Activated T-cell treated with anti-CD3 and anti-CD28 coated beads, Interleukin-2, amount 50 U/mL, for 72 hours (primary cell): ENCODE measurements around the gene MANEA. TPM values are rescaled to one million over a fixed set of nuclear protein-coding genes. Genes with fewer than 3 reads are reported as not detected.
"Not testable (repeated sequence)": the region's sequence is repeated elsewhere in the genome, so short reads cannot be mapped to it uniquely, and the experiment has no call there.

Experiments
- ATAC-seq, 2 donors: fragments of 150-1000 bp; cut with Tn5 transposase; replicated peaks in 1 of 2; 2 replicates each; pipeline ENCODE4 v1.10.0; 2021; ENCODE audit warnings: moderate library complexity in 2 of 2, mild to moderate bottlenecking in 1 of 2
- DNase-seq, 2 donors: peaks; one replicate each; pipeline ENCODE4 v3.0.0; 2021 to 2022; ENCODE audit warnings: mixed read lengths in 1 of 2
- H3K27ac Mint-ChIP-seq: one replicate; pipeline ENCODE4 v1.8.0; 2022; ENCODE audit warnings: mild to moderate bottlenecking, moderate library complexity, mixed read lengths
- H3K27me3 Mint-ChIP-seq: one replicate; pipeline ENCODE4 v1.8.0; 2022; ENCODE audit warnings: low read depth, mixed read lengths
- H3K36me3 Mint-ChIP-seq, 2 donors: one replicate each; pipeline ENCODE4 v1.8.0; 2022; ENCODE audit warnings: mixed read lengths in 2 of 2, mild to moderate bottlenecking in 1 of 2; ENCODE audit not compliant: insufficient read depth in 2 of 2
- H3K4me1 Mint-ChIP-seq: one replicate; pipeline ENCODE4 v1.8.0; 2022; ENCODE audit warnings: low read depth, mixed read lengths
- H3K4me3 Mint-ChIP-seq, 2 donors: one replicate each; pipeline ENCODE4 v1.8.0; 2022; ENCODE audit warnings: mild to moderate bottlenecking in 2 of 2, mixed read lengths in 2 of 2, moderate library complexity in 2 of 2
- H3K9me3 Mint-ChIP-seq, 2 donors: one replicate each; pipeline ENCODE4 v1.8.0; 2022; ENCODE audit warnings: mixed read lengths in 2 of 2
- total RNA-seq, 2 donors: library from RNA; stranded (reverse); gene quantifications; one replicate each; pipeline ENCODE4 v1.2.3, GENCODE V29; 2022

Gene MANEA
- total RNA-seq, 2 donors from 2014 or later = 7.1 to 10.2 TPM

DNA sequence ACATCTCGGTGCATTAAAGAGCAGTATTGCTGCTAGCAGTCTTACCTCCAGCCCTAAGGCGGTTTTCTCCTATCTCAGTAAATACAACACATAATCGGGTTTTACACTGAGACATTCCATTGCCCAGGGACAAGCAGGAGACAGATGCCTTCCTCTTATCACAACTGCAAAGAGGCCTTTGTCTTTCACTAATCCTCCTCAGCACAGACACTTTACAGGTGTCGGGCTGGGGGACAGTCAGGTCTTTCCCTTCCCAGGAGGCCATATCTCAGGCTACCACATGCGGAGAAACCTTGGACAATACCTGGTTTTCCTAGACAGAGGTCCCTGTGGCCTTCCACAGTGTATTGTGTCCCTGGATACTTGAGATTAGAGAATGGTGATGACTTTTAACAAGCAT, 16.4 kb upstream of the MANEA start:
- not testable (repeated sequence) for H3K9me3 Mint-ChIP-seq, H3K36me3 Mint-ChIP-seq, H3K27me3 Mint-ChIP-seq, H3K4me3 Mint-ChIP-seq, H3K4me1 Mint-ChIP-seq, H3K27ac Mint-ChIP-seq, DNase-seq, ATAC-seq

DNA sequence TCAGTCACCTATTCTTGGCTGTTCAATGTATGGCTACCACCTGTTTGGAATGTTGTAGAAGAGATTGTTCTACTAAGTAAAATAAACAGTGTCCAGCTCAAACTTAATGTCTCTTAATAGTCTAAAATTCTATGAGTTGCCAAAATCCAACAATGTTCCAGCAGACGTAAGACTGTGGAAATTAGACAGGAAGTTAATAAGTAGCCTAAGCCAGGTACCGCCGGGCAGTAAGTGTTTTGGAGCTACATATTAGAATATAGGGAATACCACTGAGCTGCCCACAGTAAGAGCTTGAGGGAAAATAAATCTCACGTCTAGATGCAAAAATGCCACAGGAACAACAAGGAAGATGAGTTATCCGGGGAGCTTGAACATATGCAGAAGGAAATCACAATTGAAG, 7.8 kb upstream of the MANEA start:
- Mint-ChIP-seq H3K27ac (no peak overlapping the region), H3K9me3 (no peaks in the 10 kb centered on the region), H3K4me3 (no peak overlapping the region), H3K4me1 (peaks cover 24% of the 10 kb centered on the region), H3K27me3 (no peaks in the 10 kb centered on the region), H3K36me3 (peaks cover 1 to 2% of the 10 kb centered on the region in 2 donors)
- ATAC-seq (no peak), DNase-seq (no peak)

DNA sequence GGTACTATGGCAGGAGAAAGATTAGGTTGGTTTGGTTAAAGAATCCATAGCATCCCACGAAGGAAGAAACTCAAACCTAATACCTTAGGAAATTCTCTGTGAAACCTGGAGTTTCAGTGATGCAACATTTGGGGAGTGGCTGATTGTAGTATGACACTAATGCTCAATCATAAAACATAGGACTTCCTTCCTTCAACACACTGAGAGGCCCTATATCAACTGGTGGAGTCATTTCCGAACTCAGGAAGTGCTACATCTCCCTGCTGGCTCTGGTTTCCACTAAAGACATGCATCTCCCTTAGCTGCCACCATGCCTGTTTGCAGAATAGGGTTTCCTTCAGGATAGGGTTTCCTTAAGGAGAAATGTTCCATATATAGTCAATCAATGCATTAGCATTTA, 5.2 kb upstream of the MANEA start:
- Mint-ChIP-seq H3K36me3 (peaks cover under 1 to 2% of the 10 kb centered on the region in 2 donors), H3K4me3 (no peak overlapping the region), H3K27ac (no peak overlapping the region), H3K9me3 (no peaks in the 10 kb centered on the region), H3K4me1 (peaks cover 37% of the 10 kb centered on the region), H3K27me3 (no peaks in the 10 kb centered on the region)
- ATAC-seq = peak in 1 of 2 donors; percentile 57
- DNase-seq = no peak

DNA sequence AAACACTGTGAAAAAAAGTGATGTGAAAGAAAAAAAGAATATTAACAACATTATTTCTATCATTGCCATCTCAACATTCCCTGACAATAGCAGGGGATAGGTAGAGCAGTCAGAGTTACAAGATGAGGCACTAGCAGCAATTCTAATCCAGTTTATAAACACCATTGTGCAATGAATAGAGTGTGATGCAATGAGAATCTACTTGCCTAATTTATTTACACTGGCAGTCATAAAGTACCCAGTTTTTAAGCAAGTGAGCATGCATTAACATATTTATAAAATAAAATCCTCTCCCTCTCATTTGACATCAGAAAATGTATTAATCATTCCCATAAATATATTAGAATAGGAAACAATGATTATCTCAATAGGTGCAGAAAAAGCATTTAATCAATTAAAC, 2.5 kb upstream of the MANEA start:
- Mint-ChIP-seq H3K4me1 (peaks cover 50% of the 10 kb centered on the region), H3K27me3 (no peaks in the 10 kb centered on the region), H3K9me3 (no peaks in the 10 kb centered on the region), H3K4me3 (peak overlapping the region; percentile 94 to 97), H3K27ac (peak overlapping the region; percentile 89), H3K36me3 (peaks cover 2 to 4% of the 10 kb centered on the region in 2 donors)
- ATAC-seq (no peak), DNase-seq (no peak)

DNA sequence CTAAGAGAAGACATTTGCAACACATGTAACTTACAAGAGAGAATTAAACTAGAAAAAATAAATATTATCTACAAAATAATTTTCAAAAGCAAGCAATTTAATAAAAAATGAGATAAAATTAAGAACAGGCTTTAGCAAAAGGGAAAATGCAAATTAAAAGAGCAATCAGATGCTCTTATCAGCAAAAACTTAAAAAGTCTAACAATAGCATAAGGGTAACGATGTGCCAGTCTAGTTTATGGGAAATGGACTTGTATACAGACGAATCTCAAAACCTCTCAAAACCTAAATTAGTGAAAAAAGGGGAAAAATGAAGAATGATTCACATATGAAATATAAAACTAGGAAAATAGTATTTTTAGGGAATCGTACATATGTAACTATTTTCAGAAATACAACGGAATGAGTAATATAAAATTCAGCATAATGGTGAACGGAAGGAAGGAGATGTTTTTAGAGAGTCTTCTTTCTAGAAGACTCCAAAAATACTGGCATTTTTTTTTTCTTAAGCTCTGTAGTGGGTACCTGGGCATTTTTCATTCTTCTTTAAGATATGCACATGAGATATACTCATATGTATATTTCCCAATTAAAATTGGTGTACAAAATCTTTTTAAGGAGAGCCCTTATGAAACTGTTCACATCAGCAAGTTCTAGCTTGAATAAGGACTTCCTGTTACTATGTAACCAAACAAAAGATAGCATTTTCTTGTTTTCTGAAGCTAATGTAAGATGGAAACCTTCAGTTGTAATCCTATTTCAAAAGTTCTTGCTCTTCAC, 927 bp upstream of the MANEA start:
- Mint-ChIP-seq H3K4me3 (peak overlapping the region; percentile 94 to 97), H3K9me3 (no peaks in the 10 kb centered on the region), H3K27me3 (no peaks in the 10 kb centered on the region), H3K36me3 (peaks cover 2 to 4% of the 10 kb centered on the region in 2 donors), H3K4me1 (peaks cover 59% of the 10 kb centered on the region), H3K27ac (peak overlapping the region; percentile 99)
- DNase-seq = no peak
- no peak for ATAC-seq

DNA sequence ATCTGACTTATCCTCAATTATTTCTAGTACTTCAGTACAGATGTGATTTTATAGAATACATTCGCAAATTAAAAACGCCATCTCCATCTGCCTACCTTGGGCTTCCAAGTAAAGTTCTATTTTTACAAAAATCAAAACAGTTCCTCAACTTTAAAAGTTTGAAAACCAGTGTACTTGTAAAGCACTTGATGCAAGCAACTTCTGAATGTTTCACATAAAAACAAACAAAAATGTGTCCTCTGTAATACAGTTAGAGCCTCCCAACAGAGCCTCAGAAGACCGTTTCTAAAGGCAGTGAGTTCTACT, 384 bp upstream of the MANEA start:
- Mint-ChIP-seq H3K4me3 (peak overlapping the region; percentile 94 to 97), H3K9me3 (no peaks in the 10 kb centered on the region), H3K27ac (peak overlapping the region; percentile 99), H3K36me3 (peaks cover 2 to 4% of the 10 kb centered on the region in 2 donors), H3K27me3 (no peaks in the 10 kb centered on the region), H3K4me1 (peaks cover 53% of the 10 kb centered on the region)
- no peak for DNase-seq
- ATAC-seq = no peak

DNA sequence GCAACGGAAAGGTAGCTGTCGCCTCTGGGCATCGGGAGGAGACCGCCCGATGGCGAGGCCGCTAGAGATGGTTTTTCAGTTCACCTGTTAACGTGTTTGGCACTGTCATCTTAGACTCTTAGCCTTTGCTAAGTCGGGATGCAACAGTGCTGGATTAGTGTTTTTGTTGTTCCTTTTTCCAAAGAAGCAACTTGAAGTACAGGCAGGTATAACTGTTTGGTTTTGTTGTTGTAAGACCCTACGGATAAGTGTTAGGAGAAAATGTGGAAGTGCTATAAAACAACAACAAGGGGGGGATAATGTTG, 723 bp downstream of the MANEA start:
- peaks cover 2 to 4% of the 10 kb centered on the region in 2 donors for H3K36me3 Mint-ChIP-seq
- no peaks in the 10 kb centered on the region for H3K9me3 Mint-ChIP-seq
- H3K4me1 Mint-ChIP-seq = peaks cover 44% of the 10 kb centered on the region
- DNase-seq (peak in 1 of 2 donors; percentile 42), ATAC-seq (peak; percentile 10 to 14)
- peak overlapping the region; percentile 94 to 97 for H3K4me3 Mint-ChIP-seq
- peak overlapping the region; percentile 99 for H3K27ac Mint-ChIP-seq
- H3K27me3 Mint-ChIP-seq = no peaks in the 10 kb centered on the region

DNA sequence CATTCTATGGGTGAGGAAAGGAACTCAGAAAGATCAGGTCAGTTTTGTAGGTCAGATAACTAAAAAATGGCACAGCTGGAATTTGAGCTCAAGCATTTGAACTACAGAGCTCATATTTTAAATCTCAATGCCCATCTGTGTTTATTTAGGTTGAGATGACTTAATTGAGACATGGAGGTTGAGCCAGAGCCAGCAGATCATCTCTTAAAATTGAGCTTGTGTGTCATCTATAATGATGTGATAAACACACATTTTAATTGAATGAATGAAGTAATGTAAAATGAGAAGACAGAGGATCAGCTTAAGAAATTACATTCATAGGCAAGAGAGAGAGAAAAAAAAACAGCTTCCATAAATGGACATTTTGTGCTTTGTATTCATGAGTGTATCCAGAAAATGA, 3.7 kb downstream of the MANEA start:
- H3K4me1 Mint-ChIP-seq = peaks cover 24% of the 10 kb centered on the region
- H3K36me3 Mint-ChIP-seq = peaks cover 8 to 9% of the 10 kb centered on the region in 2 donors
- no peaks in the 10 kb centered on the region for H3K27me3 Mint-ChIP-seq
- no peak overlapping the region for H3K4me3 Mint-ChIP-seq
- DNase-seq (no peak), ATAC-seq (no peak)
- peaks cover 4 to 5% of the 10 kb centered on the region in 2 donors for H3K9me3 Mint-ChIP-seq
- no peak overlapping the region for H3K27ac Mint-ChIP-seq

DNA sequence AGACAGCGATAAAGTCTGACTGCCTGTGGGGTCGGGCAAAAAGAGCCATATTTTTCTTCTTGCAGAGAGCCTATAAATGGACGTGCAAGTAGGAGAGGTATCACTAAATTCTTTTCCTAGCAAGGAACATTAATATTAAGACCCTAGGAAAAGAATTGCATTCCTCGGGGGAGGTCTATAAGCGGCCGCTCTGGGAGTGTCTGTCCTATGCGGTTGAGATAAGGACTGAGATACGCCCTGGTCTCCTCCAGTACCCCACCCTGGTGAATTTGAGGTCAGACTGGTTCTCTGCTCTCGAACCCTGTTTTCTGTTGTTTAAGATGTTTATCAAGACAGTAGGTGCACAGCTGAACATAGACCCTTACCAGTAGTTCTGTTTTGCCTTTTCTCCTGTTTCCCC, 6.9 kb downstream of the MANEA start:
- H3K27me3 Mint-ChIP-seq, H3K9me3 Mint-ChIP-seq, H3K27ac Mint-ChIP-seq, DNase-seq, ATAC-seq, H3K4me3 Mint-ChIP-seq: not testable (repeated sequence)
- H3K36me3 Mint-ChIP-seq = peaks cover 5 to 11% of the 10 kb centered on the region in 2 donors
- H3K4me1 Mint-ChIP-seq = peaks cover 35% of the 10 kb centered on the region

DNA sequence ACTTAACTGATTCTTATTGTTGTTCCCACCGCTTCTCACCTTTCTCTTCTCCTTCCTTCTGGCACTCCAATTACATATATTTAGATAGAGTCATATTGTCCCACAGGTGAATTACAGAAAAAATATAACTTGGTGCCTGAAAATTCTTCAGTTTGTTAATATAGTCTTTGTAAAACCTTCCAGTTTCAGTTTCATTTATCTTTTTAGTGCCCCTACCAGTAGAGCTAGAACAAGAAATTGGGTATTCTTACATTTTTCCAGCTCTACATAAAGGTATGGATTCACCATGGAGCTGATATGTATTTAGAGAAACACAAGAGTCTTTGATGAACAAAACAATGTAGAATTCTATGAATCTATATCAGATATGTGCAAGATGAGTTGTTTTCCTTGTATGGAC, 10.7 kb downstream of the MANEA start:
- peaks cover 4 to 5% of the 10 kb centered on the region in 2 donors for H3K9me3 Mint-ChIP-seq
- peaks cover 20% of the 10 kb centered on the region for H3K4me1 Mint-ChIP-seq
- no peak for DNase-seq
- peaks cover 11 to 17% of the 10 kb centered on the region in 2 donors for H3K36me3 Mint-ChIP-seq
- ATAC-seq = no peak
- H3K4me3 Mint-ChIP-seq = peak overlapping the region; percentile 28 to 91
- H3K27me3 Mint-ChIP-seq = no peaks in the 10 kb centered on the region
- peak overlapping the region; percentile 88 for H3K27ac Mint-ChIP-seq

DNA sequence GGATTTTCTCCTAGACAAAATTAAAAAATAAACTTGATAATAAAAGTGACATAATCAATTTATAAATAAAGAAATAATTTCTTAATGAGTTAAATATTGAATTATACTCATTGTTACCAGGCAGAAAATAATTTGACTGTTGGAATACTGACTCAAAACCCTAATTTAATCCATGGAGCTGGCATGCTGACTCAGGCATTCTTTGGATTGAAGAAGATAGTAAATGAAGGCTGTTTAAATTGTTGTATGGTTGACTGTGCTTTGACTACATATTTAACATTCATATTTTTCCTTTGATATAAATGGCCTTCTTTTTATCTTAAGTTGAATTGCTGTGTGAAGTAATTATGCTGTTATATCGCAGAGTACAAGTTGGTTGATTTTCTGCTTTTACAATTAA, 11.7 kb downstream of the MANEA start:
- no peaks in the 10 kb centered on the region for H3K27me3 Mint-ChIP-seq
- ATAC-seq (no peak), DNase-seq (no peak)
- H3K4me1 Mint-ChIP-seq = peaks cover 31% of the 10 kb centered on the region
- peaks cover 3 to 4% of the 10 kb centered on the region in 2 donors for H3K9me3 Mint-ChIP-seq
- no peak overlapping the region for H3K4me3 Mint-ChIP-seq
- peaks cover 9 to 17% of the 10 kb centered on the region in 2 donors for H3K36me3 Mint-ChIP-seq
- H3K27ac Mint-ChIP-seq = no peak overlapping the region

DNA sequence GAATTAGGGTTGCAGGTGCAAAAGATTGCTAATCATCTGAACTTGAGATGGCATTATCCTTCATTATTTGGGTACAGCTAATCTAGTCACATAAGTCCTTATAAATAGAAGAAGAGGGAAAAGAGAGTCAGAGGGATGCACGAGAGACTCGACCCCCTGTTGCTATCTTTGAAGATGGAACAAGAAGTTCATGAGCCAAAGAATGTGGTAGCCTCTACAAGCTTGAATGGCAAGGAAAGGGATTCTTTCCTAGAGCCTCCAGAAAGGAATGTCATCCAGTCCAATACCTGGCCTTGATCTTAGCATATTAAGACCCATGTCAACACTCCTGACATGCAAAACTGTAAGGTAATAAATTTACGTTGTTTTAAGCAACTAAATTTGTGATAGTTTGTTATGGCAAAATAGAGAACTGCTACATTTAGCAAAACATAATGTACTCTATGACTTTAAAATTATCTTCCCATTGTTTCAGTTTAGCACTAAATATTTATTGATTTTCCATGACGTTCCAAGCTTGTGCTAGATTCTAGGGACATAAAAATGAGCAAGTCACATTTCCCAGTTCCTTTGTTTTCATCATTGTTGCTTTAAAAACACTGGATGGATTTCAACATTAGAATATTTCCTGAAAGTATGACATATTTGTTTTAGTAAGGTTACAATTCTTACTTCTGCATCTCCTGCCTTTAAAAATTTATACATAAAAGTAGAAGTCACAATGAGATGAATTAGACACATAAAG, 12.7 kb downstream of the MANEA start:
- ATAC-seq = no peak
- no peak overlapping the region for H3K27ac Mint-ChIP-seq
- no peaks in the 10 kb centered on the region for H3K27me3 Mint-ChIP-seq
- no peaks in the 10 kb centered on the region for H3K9me3 Mint-ChIP-seq
- no peak overlapping the region for H3K4me3 Mint-ChIP-seq
- peaks cover 32% of the 10 kb centered on the region for H3K4me1 Mint-ChIP-seq
- DNase-seq = no peak
- H3K36me3 Mint-ChIP-seq = peaks cover 6 to 12% of the 10 kb centered on the region in 2 donors

DNA sequence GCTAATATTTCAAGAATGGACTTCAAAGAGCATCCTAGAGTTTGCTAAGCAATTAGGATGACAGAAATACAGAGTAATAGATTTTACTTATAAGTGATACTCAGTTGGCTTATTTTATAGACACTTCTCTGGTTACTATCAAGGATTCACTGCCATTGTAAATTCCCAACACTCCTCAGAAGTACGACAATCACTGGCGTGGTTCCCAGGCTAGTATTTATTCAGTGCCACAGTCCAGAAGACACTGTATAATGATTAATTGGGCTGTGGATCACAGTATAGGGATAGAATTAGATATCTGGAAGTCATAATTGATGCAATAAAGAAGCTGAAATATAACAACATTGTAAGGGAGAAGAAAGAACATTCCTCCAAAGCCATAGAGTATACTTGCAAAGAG, 15.7 kb downstream of the MANEA start:
- no peak for DNase-seq
- Mint-ChIP-seq H3K27ac (no peak overlapping the region), H3K36me3 (peaks cover 6 to 9% of the 10 kb centered on the region in 2 donors), H3K4me1 (peaks cover 19% of the 10 kb centered on the region), H3K27me3 (no peaks in the 10 kb centered on the region), H3K9me3 (no peaks in the 10 kb centered on the region), H3K4me3 (no peak overlapping the region)
- ATAC-seq = no peak
